ENCODE results near the gene GLRX2. TPM values are rescaled to one million over a fixed set of nuclear protein-coding genes. Genes with fewer than 3 reads are reported as not detected.

Gene GLRX2
- total and polyA plus RNA-seq, 2 of the 8 experiments (the other 6 are each of a cell fraction or from before 2014, with no cell fraction given) = 4.8 to 13.5 TPM

DNA sequence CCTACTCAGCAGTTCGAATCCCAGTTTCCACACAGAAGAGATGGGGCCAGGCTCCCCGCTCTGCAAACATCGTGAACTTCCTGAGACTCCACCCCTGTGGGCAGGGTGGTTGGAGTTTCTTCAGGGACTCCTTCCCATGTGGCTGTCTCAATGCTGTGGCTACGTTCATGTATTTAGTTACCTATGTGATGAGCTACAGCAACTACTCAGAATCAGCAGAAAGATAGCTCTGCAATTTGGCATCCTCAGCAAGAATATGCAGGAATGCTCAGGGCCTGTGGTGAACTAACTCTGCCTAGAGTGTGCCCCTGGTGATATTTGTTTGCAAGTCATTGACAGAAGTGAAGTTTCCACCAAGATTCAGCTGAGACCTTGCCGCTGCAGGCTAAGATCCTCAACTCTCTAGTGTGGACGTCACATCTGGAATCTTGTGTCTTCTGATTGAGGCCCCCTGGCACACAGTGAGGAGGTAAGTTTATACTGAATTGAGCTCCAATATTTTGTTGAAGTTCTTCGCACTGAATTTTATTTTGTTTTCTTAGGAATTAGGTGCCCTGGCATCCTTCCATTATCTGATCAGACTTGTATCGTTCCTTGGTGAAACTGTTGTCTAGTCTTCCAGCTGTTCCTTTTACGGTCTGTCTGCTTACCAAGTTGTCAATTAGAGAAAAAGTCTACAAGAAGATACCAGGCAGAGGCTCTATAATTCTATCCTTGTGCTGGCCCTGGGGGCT lies 8.2 kb upstream of the GLRX2 start (continued):
- TF ChIP-seq, protein P1, sequence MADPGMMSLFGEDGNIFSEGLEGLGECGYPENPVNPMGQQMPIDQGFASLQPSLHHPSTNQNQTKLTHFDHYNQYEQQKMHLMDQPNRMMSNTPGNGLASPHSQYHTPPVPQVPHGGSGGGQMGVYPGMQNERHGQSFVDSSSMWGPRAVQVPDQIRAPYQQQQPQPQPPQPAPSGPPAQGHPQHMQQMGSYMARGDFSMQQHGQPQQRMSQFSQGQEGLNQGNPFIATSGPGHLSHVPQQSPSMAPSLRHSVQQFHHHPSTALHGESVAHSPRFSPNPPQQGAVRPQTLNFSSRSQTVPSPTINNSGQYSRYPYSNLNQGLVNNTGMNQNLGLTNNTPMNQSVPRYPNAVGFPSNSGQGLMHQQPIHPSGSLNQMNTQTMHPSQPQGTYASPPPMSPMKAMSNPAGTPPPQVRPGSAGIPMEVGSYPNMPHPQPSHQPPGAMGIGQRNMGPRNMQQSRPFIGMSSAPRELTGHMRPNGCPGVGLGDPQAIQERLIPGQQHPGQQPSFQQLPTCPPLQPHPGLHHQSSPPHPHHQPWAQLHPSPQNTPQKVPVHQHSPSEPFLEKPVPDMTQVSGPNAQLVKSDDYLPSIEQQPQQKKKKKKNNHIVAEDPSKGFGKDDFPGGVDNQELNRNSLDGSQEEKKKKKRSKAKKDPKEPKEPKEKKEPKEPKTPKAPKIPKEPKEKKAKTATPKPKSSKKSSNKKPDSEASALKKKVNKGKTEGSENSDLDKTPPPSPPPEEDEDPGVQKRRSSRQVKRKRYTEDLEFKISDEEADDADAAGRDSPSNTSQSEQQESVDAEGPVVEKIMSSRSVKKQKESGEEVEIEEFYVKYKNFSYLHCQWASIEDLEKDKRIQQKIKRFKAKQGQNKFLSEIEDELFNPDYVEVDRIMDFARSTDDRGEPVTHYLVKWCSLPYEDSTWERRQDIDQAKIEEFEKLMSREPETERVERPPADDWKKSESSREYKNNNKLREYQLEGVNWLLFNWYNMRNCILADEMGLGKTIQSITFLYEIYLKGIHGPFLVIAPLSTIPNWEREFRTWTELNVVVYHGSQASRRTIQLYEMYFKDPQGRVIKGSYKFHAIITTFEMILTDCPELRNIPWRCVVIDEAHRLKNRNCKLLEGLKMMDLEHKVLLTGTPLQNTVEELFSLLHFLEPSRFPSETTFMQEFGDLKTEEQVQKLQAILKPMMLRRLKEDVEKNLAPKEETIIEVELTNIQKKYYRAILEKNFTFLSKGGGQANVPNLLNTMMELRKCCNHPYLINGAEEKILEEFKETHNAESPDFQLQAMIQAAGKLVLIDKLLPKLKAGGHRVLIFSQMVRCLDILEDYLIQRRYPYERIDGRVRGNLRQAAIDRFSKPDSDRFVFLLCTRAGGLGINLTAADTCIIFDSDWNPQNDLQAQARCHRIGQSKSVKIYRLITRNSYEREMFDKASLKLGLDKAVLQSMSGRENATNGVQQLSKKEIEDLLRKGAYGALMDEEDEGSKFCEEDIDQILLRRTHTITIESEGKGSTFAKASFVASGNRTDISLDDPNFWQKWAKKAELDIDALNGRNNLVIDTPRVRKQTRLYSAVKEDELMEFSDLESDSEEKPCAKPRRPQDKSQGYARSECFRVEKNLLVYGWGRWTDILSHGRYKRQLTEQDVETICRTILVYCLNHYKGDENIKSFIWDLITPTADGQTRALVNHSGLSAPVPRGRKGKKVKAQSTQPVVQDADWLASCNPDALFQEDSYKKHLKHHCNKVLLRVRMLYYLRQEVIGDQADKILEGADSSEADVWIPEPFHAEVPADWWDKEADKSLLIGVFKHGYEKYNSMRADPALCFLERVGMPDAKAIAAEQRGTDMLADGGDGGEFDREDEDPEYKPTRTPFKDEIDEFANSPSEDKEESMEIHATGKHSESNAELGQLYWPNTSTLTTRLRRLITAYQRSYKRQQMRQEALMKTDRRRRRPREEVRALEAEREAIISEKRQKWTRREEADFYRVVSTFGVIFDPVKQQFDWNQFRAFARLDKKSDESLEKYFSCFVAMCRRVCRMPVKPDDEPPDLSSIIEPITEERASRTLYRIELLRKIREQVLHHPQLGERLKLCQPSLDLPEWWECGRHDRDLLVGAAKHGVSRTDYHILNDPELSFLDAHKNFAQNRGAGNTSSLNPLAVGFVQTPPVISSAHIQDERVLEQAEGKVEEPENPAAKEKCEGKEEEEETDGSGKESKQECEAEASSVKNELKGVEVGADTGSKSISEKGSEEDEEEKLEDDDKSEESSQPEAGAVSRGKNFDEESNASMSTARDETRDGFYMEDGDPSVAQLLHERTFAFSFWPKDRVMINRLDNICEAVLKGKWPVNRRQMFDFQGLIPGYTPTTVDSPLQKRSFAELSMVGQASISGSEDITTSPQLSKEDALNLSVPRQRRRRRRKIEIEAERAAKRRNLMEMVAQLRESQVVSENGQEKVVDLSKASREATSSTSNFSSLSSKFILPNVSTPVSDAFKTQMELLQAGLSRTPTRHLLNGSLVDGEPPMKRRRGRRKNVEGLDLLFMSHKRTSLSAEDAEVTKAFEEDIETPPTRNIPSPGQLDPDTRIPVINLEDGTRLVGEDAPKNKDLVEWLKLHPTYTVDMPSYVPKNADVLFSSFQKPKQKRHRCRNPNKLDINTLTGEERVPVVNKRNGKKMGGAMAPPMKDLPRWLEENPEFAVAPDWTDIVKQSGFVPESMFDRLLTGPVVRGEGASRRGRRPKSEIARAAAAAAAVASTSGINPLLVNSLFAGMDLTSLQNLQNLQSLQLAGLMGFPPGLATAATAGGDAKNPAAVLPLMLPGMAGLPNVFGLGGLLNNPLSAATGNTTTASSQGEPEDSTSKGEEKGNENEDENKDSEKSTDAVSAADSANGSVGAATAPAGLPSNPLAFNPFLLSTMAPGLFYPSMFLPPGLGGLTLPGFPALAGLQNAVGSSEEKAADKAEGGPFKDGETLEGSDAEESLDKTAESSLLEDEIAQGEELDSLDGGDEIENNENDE (IDR thresholded peaks at IDR 0.05; ENCODE audit: insufficient replicate concordance, low read length) = no peak
- TF ChIP-seq RXRA (IDR thresholded peaks at IDR 0.05; ENCODE audit: insufficient read depth, low read depth, low read length) (no peak), PHF8 (conservative IDR thresholded peaks at IDR 0.05; ENCODE audit: low read depth, low read length) (no peak), CBX5 (IDR thresholded peaks at IDR 0.05; ENCODE audit: low read depth, low read length) (no peak), SP1 (IDR thresholded peaks at IDR 0.05; ENCODE audit: low read depth, low read length) (peak; percentile 84), TEAD4 (IDR thresholded peaks at IDR 0.05; ENCODE audit: low read depth, low read length) (peak; percentile 97), BACH1 (IDR thresholded peaks at IDR 0.05; ENCODE audit: low read length) (no peak), KDM1A (IDR thresholded peaks at IDR 0.05; ENCODE audit: borderline replicate concordance, low read length) (no peak)
- TF ChIP-seq, protein P2, sequence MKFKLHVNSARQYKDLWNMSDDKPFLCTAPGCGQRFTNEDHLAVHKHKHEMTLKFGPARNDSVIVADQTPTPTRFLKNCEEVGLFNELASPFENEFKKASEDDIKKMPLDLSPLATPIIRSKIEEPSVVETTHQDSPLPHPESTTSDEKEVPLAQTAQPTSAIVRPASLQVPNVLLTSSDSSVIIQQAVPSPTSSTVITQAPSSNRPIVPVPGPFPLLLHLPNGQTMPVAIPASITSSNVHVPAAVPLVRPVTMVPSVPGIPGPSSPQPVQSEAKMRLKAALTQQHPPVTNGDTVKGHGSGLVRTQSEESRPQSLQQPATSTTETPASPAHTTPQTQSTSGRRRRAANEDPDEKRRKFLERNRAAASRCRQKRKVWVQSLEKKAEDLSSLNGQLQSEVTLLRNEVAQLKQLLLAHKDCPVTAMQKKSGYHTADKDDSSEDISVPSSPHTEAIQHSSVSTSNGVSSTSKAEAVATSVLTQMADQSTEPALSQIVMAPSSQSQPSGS (IDR thresholded peaks at IDR 0.05; ENCODE audit: low read length) = no peak
